ENCODE measurements around the gene SPRED2.
A peak's percentile ranks its signal among the peaks of the same experiment; 100 is the strongest.

The SPRED2 gene

GRCh38 chr2:65363879-65364666 is 68.3 kb downstream of the SPRED2 start:
- no peak for DNase-seq

GRCh38 chr2:65361623-65362022 is 70.8 kb downstream of the SPRED2 start:
- DNase-seq = no peak

GRCh38 chr2:65360441-65360840 is 72.0 kb downstream of the SPRED2 start:
- no peak for DNase-seq

GRCh38 chr2:65358678-65359400 is 73.6 kb downstream of the SPRED2 start:
- DNase-seq = no peak

GRCh38 chr2:65357959-65358294 is 74.5 kb downstream of the SPRED2 start:
- no peak for DNase-seq

- DNase-seq = no peak
Observed at GRCh38 chr2:65357095-65357958, 75.1 kb downstream of the SPRED2 start.

GRCh38 chr2:65355186-65355831 is 77.1 kb downstream of the SPRED2 start:
- DNase-seq = no peak

- no peak for DNase-seq
Observed at GRCh38 chr2:65354773-65355172, 77.6 kb downstream of the SPRED2 start.

- DNase-seq = no peak
Observed at GRCh38 chr2:65353927-65354326, 78.5 kb downstream of the SPRED2 start.

- no peak for DNase-seq
Observed at GRCh38 chr2:65353046-65353445, 79.4 kb downstream of the SPRED2 start.

GRCh38 chr2:65351948-65352595 is 80.3 kb downstream of the SPRED2 start:
- DNase-seq = no peak

GRCh38 chr2:65351234-65351947 is 81.0 kb downstream of the SPRED2 start:
- no peak for DNase-seq

- no peak for DNase-seq
Observed at GRCh38 chr2:65350651-65351056, 81.7 kb downstream of the SPRED2 start.

GRCh38 chr2:65349863-65350262 is 82.5 kb downstream of the SPRED2 start:
- DNase-seq = peak; percentile 80

- no peak for DNase-seq
Observed at GRCh38 chr2:65347913-65348312, 84.5 kb downstream of the SPRED2 start.

- no peak for DNase-seq
Observed at GRCh38 chr2:65345631-65346030, 86.8 kb downstream of the SPRED2 start.

- no peak for DNase-seq
Observed at GRCh38 chr2:65344689-65345088, 87.7 kb downstream of the SPRED2 start.

- no peak for DNase-seq
Observed at GRCh38 chr2:65344182-65344581, 88.2 kb downstream of the SPRED2 start.

GRCh38 chr2:65343386-65343785 is 89.0 kb downstream of the SPRED2 start:
- DNase-seq = no peak

GRCh38 chr2:65340898-65341681 is 91.3 kb downstream of the SPRED2 start:
- no peak for DNase-seq

- no peak for DNase-seq
Observed at GRCh38 chr2:65339648-65340047, 92.8 kb downstream of the SPRED2 start.
